Endothelial cell of umbilical vein (primary cell): ENCODE results near the gene TMTC4.

Experiments
- CTCF ChIP-seq, 2 donors: IDR thresholded peaks; 1 replicate in 1 of 2; 2 replicates in 1 of 2; pipeline ENCODE4 v1.5.1; 2011; ENCODE audit warnings: low read length in 2 of 2, mild to moderate bottlenecking in 2 of 2, moderate library complexity in 2 of 2, control low read depth in 1 of 2, inconsistent platforms in 1 of 2, low read depth in 1 of 2; ENCODE audit not compliant: insufficient read depth in 1 of 2; ENCODE audit errors: extremely low read depth in 1 of 2
- EZH2 ChIP-seq: IDR thresholded peaks from 2 replicates; pipeline ENCODE4 v1.6.1; 2012; ENCODE audit warnings: borderline replicate concordance, low read depth, mild to moderate bottlenecking, moderate library complexity, low read length, inconsistent platforms; ENCODE audit not compliant: severe bottlenecking
- POLR2A ChIP-seq: IDR thresholded peaks from 2 replicates; pipeline ENCODE4 v1.6.1; 2012; ENCODE audit warnings: low read depth, mild to moderate bottlenecking, control low read depth, low read length

GRCh38 chr13:100646030-100646673, 28.4 kb downstream of the TMTC4 start:
- TF ChIP-seq CTCF (IDR thresholded peaks at IDR 0.05; ENCODE audit: extremely low read depth in 1 of 2, insufficient read depth in 1 of 2, low read depth in 1 of 2, low read length in 2 of 2) (peak; percentile 56 to 57), EZH2 (no peak), POLR2A (no peak)
